CMK (cell line): ENCODE measurements around the gene TMEM201.

Experiments
- DNase-seq: peaks from one replicate; pipeline ENCODE4 v3.0.0-alpha.2; 2010; ENCODE audit warnings: low read depth

Gene TMEM201

GRCh38 chr1:9577423-9577822, 11.3 kb upstream of the TMEM201 start:
- no peak for DNase-seq

GRCh38 chr1:9580942-9581341, 7.8 kb upstream of the TMEM201 start:
- DNase-seq: no peak

GRCh38 chr1:9586147-9586766, 2.5 kb upstream of the TMEM201 start:
- no peak for DNase-seq

GRCh38 chr1:9589144-9589718, 520 bp downstream of the TMEM201 start:
- no peak for DNase-seq

GRCh38 chr1:9589719-9590157, 1.0 kb downstream of the TMEM201 start:
- no peak for DNase-seq

- no peak for DNase-seq
These were observed 1.5 kb downstream of the TMEM201 start for GRCh38 chr1:9590201-9590600.

- DNase-seq: no peak
These were observed 2.4 kb downstream of the TMEM201 start for GRCh38 chr1:9590945-9591668.

GRCh38 chr1:9591669-9592509, 3.2 kb downstream of the TMEM201 start:
- no peak for DNase-seq

GRCh38 chr1:9592510-9593075, 3.9 kb downstream of the TMEM201 start:
- no peak for DNase-seq

- no peak for DNase-seq
These were observed 4.4 kb downstream of the TMEM201 start for GRCh38 chr1:9593147-9593491.

- peak; percentile 78 for DNase-seq
These were observed 5.1 kb downstream of the TMEM201 start for GRCh38 chr1:9593492-9594465.

- no peak for DNase-seq
These were observed 5.9 kb downstream of the TMEM201 start for GRCh38 chr1:9594471-9595155.

GRCh38 chr1:9595156-9595967, 6.7 kb downstream of the TMEM201 start:
- no peak for DNase-seq

GRCh38 chr1:9595968-9596340, 7.2 kb downstream of the TMEM201 start:
- no peak for DNase-seq

- no peak for DNase-seq
These were observed 7.9 kb downstream of the TMEM201 start for GRCh38 chr1:9596415-9597123.

GRCh38 chr1:9597361-9598315, 8.9 kb downstream of the TMEM201 start:
- no peak for DNase-seq

- DNase-seq: no peak
These were observed 9.6 kb downstream of the TMEM201 start for GRCh38 chr1:9598316-9598700.

- DNase-seq: no peak
These were observed 11.0 kb downstream of the TMEM201 start for GRCh38 chr1:9599741-9600140.
